Ovary (tissue), 3 donors: ENCODE data around the gene FIGLA.

Experiments
- CTCF ChIP-seq, 3 donors: fragments of 450-650 bp in 2 of 3; fragments of 200-600 bp in 1 of 3; IDR thresholded peaks; one replicate each; pipeline versions ENCODE4 v1.5.1 to v1.8.0; 2016 to 2022; ENCODE audit warnings: antibody characterized with exemption in 3 of 3, mild to moderate bottlenecking in 1 of 3
- POLR2A ChIP-seq: fragments of 450-650 bp; IDR thresholded peaks from one replicate; pipeline ENCODE4 v1.6.1; 2017; ENCODE audit warnings: antibody characterized with exemption, mild to moderate bottlenecking, moderate library complexity
- donor health status: DM: no; HTN: no; CAD: no.

GRCh38 chr2:70827388-70827787 lies 36.9 kb upstream of the FIGLA start:
- TF ChIP-seq CTCF (IDR thresholded peaks at IDR 0.05): no peak
- TF ChIP-seq POLR2A: no peak
